ENCODE measurements around the gene LRRN1. TPM values are rescaled to one million over a fixed set of nuclear protein-coding genes. Genes with fewer than 3 reads are reported as not detected.
"Not testable (repeated sequence)": the region's sequence is repeated elsewhere in the genome, so short reads cannot be mapped to it uniquely, and the experiment has no call there.

LRRN1 gene
- total RNA-seq, 4 donors from 2014 or later: 0.63 to 8.5 (median 4.6) TPM

DNA sequence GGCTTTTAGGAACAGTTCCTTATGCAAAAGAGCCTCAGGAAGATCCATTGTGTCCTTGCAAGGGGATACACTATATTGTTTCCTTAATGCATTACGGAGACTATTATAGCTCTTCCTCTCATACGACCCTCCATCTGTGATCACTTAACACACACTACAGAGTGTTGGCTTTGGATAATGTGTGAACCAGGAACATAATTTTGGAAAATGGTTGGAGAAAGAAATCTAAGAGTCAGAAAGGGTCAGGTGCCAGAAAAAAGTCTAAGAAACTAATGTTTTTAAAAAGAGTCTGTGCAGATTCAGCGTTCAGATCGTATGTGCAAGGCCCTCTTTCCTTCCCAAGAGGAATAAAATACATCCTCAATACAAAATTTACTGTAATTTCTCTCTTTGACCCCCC lies 27.3 kb downstream of the LRRN1 start:
- intact Hi-C loops (cut with DNase I; ENCODE audit: low total_unique reads): no loop called here
- WGBS, 2 donors: 76 to 78% methylated on average over 4 of the region's 4 CpGs

DNA sequence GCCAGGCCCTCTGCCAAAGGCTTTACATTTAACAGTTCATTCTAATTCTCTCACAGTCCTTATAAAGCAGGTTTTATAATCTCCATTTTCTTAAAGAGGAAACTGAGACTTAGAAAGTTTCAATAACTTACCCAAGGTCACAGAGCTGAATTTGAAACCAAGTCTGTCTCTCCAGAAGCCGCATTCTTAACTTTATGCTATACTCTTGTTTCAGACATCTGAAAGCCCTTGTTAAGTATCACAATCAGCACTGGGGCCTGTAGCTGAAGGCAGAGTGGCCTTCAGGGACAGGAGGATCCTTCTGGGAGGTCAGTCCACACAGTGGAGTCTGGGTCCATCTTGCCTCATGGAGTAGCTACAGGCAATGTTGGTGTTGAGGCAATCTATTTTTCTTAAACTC lies 27.9 kb downstream of the LRRN1 start:
- intact Hi-C loops (cut with DNase I; ENCODE audit: low total_unique reads): no loop called here
- no peak for TF ChIP-seq POLR2A (IDR thresholded peaks at IDR 0.05)
- TF ChIP-seq, protein P1, sequence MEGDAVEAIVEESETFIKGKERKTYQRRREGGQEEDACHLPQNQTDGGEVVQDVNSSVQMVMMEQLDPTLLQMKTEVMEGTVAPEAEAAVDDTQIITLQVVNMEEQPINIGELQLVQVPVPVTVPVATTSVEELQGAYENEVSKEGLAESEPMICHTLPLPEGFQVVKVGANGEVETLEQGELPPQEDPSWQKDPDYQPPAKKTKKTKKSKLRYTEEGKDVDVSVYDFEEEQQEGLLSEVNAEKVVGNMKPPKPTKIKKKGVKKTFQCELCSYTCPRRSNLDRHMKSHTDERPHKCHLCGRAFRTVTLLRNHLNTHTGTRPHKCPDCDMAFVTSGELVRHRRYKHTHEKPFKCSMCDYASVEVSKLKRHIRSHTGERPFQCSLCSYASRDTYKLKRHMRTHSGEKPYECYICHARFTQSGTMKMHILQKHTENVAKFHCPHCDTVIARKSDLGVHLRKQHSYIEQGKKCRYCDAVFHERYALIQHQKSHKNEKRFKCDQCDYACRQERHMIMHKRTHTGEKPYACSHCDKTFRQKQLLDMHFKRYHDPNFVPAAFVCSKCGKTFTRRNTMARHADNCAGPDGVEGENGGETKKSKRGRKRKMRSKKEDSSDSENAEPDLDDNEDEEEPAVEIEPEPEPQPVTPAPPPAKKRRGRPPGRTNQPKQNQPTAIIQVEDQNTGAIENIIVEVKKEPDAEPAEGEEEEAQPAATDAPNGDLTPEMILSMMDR (IDR thresholded peaks at IDR 0.05): no peak
- no peak for DNase-seq (ENCODE audit: low spot score in 2 of 2)
- WGBS, 2 donors: 100% methylated on average over 1 of the region's 1 CpG
- no peak overlapping the region for H3K4me3 ChIP-seq (ENCODE audit: low read depth, poor library complexity, severe bottlenecking)

More for the DNA sequence above, 27.3 kb downstream of the LRRN1 start:
- no peak overlapping the region for H3K4me3 ChIP-seq (ENCODE audit: low read depth, poor library complexity, severe bottlenecking)
- no peak for DNase-seq (ENCODE audit: low spot score in 2 of 2)
- TF ChIP-seq POLR2A (IDR thresholded peaks at IDR 0.05): no peak
- TF ChIP-seq, protein P1 (IDR thresholded peaks at IDR 0.05): no peak

DNA sequence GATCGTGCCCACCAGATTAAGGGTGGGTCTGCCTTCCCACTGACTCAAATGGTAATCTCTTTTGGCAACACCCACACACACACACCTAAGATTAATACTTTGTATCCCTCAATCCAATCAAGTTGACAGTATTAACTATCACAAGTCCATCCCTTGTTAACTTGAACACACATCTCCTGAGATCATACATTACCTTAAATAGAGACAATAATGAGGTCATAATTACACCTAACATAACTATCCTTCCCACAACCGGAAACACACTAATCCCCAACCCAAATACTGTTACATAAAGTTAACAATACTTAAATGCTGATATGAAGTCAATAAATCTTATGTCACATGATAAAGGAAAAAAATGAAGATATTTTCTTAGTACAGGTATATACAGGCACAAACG lies 29.2 kb downstream of the LRRN1 start:
- 62 to 63% methylated on average over 3 of the region's 3 CpGs for WGBS, 2 donors
- intact Hi-C loops (cut with DNase I; ENCODE audit: low total_unique reads); DNase-seq (ENCODE audit: low spot score in 2 of 2); H3K4me3 ChIP-seq (ENCODE audit: low read depth, poor library complexity, severe bottlenecking): not testable (repeated sequence)

DNA sequence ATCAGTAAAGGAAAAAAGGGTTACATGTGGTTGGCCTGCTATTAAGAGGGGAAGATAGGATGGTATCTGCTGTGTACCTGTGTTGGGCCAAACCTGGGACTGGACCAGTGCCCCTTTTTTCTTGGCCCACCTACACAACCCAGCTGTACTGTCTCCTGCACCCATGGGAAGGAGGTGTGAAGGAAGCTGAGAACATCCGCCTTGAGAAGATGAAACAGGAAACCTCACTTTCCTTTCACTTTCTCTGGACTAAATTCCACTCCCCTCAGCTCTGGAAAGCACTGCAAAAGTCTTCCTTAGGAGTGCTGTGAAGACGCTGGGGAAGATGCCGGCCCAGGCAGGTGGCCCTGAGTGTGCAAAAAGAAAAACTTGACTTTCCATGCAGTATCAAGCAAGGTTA lies 37.6 kb downstream of the LRRN1 start:
- WGBS, 2 donors: 85 to 90% methylated on average over 3 of the region's 3 CpGs
- intact Hi-C loops (cut with DNase I; ENCODE audit: low total_unique reads): no loop called here
- H3K4me3 ChIP-seq (ENCODE audit: low read depth, poor library complexity, severe bottlenecking): no peak overlapping the region
- no peak for DNase-seq (ENCODE audit: low spot score in 2 of 2)
- no peak for TF ChIP-seq POLR2A (IDR thresholded peaks at IDR 0.05)
- TF ChIP-seq, protein P1 (IDR thresholded peaks at IDR 0.05): no peak

DNA sequence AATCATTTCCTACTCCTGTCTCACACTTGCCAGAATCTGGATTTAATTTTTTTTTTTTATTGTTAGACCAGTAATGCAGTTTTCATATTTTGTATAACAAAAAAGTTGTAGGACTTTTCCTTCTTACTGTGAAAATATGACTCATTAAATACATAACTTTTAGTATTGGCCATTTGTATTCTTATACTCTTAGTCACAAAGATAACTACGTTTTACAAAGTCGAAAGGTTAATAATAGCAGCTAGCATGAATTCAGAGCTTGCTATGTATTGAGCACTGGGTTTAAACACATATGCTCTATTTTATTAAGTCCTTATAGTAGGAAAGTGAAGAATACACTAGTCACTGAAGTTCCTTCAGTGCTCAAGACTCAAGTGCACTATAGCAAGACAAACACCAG lies 43.1 kb downstream of the LRRN1 start:
- TF ChIP-seq, protein P1 (IDR thresholded peaks at IDR 0.05): no peak
- TF ChIP-seq POLR2A (IDR thresholded peaks at IDR 0.05): no peak
- intact Hi-C loops (cut with DNase I; ENCODE audit: low total_unique reads): no loop called here
- H3K4me3 ChIP-seq (ENCODE audit: low read depth, poor library complexity, severe bottlenecking): no peak overlapping the region
- 87 to 88% methylated on average over 2 of the region's 2 CpGs for WGBS, 2 donors
- no peak for DNase-seq (ENCODE audit: low spot score in 2 of 2)

DNA sequence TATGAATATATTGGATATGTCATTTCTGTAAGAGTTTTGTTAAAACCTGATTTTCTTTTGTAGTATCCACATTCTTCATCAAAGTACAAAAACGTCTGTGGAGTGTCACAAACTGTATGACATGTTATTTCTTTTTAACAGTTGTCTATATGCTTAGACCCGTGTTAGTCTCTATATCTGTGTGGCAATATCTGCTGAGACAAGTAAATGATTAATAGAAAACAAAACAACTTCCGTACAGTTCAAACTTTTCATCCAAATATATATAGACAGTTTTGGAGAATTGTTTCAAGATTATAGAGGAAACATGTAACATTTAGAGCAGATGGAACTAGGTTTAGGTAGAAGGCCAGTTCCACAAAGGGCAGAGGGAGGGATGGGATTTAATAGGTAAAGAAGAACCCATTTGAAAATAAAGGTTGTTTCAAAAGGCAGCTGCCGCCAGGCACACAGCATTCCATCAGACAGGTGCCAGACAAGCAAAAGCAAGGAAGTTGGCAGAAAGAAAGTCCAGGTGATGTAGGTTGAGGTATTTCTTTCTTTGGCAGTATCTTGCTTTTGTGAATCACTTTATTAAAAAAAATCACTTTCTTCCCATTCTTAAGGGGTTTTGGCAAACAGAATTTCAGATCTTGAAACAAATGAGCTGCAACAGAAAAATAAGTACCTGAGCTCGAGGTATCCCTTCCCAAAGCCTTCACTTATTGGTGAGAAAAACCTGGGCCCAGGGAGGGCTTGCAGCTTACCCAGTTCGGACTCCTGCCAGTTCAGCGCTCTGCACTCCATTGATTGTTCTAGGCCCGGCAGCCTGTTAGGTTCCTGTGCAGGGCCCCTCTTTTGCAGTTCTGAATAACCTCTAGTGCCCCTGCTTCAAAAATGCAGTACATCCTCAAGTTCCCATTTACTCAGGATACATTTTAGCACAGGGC lies 49.0 kb downstream of the LRRN1 start:
- TF ChIP-seq, protein P1 (IDR thresholded peaks at IDR 0.05): no peak
- TF ChIP-seq POLR2A (IDR thresholded peaks at IDR 0.05): no peak
- intact Hi-C loops (cut with DNase I; ENCODE audit: low total_unique reads): no loop called here
- 56 to 61% methylated on average over 8 of the region's 8 CpGs for WGBS, 2 donors
- DNase-seq (ENCODE audit: low spot score in 2 of 2): no peak
- H3K4me3 ChIP-seq (ENCODE audit: low read depth, poor library complexity, severe bottlenecking): no peak overlapping the region

Data from lower leg skin (tissue), 4 donors.